ENCODE data around the gene DDIAS.
"Not testable (repeated sequence)": the region's sequence is repeated elsewhere in the genome, so short reads cannot be mapped to it uniquely, and the experiment has no call there.

DDIAS gene, protein sequence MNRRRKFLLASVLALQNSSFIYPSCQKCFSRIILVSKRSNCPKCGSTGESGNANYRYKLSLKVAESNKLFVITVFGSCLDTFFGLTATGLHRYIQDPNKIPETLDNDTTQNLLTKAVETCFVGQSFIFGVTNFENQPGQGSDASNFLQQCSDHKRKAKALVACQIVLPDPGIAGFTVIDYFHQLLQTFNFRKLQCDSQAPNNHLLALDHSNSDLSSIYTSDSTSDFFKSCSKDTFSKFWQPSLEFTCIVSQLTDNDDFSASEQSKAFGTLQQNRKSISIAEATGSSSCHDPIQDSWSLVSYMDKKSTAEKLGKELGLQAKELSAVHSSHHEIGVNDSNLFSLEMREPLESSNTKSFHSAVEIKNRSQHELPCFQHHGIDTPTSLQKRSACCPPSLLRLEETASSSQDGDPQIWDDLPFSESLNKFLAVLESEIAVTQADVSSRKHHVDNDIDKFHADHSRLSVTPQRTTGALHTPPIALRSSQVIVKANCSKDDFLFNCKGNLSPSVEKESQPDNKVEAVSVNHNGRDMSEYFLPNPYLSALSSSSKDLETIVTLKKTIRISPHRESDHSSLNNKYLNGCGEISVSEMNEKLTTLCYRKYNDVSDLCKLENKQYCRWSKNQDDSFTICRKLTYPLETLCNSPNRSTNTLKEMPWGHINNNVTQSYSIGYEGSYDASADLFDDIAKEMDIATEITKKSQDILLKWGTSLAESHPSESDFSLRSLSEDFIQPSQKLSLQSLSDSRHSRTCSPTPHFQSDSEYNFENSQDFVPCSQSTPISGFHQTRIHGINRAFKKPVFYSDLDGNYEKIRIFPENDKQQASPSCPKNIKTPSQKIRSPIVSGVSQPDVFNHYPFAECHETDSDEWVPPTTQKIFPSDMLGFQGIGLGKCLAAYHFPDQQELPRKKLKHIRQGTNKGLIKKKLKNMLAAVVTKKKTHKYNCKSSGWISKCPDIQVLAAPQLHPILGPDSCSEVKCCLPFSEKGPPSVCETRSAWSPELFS
- long read RNA-seq, donor 1, partial matches to known transcripts, result 0 of 1 reads
- long read RNA-seq, donor 1, other reads (novel, unspliced or antisense), result 0 of 1 reads
- long read RNA-seq, donor 2, result 0 reads
- long read RNA-seq, donor 3, partial matches to known transcripts, result 0 of 2 reads
- long read RNA-seq, donor 3, other reads (novel, unspliced or antisense), result 0 of 2 reads
- long read RNA-seq, donor 4, partial matches to known transcripts, result 12 of 12 reads
- long read RNA-seq, donor 4, other reads (novel, unspliced or antisense), result 0 of 12 reads
- long read RNA-seq, donor 5, partial matches to known transcripts, result 0 of 3 reads
- long read RNA-seq, donor 5, other reads (novel, unspliced or antisense), result 0 of 3 reads
- long read RNA-seq, donor 6, result 0 reads
- long read RNA-seq, donor 7, partial matches to known transcripts, result 0 of 4 reads
- long read RNA-seq, donor 7, other reads (novel, unspliced or antisense), result 0 of 4 reads
- long read RNA-seq, donor 8, partial matches to known transcripts, result 0 of 3 reads
- long read RNA-seq, donor 8, other reads (novel, unspliced or antisense), result 0 of 3 reads

DNA sequence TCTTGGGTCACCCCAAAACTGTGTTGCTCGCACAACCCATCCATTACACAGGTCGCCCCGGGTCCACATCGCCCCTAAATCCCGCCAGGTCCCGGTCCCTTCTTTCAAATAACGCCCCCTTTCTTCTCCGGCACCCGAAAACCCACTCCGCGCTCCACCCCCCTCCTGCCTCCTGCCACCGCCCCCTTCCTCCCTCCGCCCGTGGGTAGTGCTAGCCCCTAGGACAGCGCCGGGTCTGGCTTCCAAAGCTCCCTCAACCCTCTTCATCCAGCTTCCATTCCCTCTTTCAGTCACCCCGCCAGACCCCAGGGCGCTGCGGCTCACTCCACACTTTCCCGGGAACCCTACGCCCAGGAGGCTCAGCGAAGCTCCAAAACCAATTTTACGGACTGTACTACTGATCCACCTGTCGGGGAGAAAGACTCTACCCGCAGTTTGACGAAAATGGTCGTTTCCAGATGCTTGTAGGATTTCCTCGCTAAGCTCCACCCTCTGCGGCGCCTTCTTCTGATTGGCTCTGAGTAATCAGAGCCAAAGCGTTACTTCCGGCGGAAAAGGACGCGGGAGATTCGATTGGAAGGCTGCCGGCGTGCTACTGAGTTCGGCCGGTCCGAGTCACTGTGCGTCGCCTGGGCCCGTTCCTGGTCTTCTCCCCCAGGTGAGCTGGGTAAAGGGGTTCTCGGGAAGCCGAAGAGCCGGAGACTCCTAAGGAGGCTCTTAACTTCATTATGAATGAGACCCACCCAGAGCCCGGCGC, at the start of gene DDIAS:
Gene DDIAS (plus strand): TSS at position 572 of the 757 bp plus-strand sequence. CDS start 13,003 bp downstream, outside the sequence.
- DNase-seq, result peak; percentile 90

DNA sequence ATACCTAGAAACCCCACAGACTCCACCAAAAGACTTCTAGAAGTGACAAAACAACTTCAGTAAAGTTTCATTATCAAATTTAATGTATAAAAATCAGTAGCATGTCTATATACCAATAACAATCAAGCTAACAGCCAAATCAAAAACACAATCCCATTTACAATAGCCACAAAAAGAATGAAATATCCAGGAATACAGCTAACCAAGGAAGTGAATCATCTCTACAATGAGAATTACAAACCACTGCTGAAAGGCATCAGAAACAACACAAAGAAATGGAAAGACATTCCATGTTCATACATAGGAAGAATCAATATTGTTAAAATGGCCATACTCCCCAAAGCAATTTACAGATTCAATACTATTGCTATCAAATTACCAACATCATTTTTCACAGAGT, 47.3 kb upstream of the DDIAS start:
- DNase-seq, result no peak

DNA sequence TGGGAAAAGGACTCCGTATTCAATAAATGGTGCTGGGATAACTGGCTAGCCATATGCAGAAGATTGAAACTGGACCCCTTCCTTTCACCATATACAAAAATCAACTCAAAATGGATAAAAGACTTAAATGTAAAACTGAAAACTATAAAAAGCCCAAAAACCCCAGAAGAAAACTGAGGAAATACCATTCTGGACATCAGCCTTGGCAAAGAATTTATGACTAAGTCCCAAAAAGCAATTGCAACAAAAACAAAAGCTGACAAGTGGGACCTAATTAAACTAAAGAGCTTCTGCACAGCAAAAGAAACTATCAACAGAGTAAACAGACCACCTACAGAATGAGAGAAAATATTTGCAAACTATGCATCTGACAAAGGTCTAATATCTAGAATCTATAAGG, 46.6 kb upstream of the DDIAS start:
- not testable (repeated sequence) for DNase-seq

DNA sequence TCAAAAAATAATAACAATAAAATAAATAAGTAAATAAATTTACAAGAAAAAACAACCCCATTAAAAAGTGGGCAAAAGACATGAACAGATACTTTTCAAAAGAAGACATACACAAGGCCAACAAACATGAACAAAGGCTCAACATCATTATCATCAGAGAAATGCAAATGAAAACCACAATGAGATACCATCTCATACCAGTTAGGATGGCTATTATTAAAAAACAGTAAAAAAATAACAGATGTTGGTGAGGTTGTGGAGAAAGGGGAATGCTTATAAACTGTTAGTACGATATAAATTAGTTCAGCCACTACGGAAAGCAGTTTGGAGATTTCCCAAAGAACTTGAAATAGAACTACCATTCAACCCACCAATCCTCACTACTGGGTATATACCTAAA, 45.9 kb upstream of the DDIAS start:
- no peak for DNase-seq

DNA sequence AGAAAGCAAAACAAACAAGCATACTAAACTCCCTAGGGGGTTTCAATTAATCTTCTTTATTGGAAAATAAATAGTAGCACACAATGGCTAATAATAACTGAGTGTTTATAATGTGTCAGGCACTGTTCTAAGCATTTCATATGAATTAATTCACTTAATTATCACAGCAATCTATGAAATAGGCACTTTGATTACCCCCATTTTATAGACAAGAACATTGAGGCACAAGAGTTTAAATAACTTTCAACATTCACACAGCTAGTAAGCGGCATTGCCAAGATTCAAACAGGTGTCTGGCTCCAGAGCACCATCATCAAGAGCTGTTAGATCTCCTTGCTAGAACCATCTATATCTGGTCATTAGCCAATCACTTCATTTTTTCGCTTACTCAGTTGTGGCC, 44.4 kb upstream of the DDIAS start:
- no peak for DNase-seq

DNA sequence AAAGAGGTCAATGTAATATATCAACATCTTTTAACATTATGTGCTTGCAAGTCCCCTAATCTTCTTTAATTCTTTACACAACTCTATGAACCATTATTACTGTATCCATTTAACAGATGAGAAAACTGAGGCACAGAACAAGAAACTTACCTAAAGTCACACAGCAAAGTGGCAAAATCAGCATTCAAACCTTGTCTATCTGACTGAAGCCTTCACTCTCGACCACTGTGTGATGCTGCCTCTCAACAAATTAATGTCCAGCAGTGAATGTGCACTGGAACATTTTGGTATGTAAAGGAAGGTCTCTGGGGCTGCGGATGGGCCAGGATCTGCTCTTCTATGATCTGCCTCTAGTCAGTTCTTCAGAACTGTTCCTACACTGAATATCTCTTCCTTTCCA, 43.4 kb upstream of the DDIAS start:
- DNase-seq, result no peak

DNA sequence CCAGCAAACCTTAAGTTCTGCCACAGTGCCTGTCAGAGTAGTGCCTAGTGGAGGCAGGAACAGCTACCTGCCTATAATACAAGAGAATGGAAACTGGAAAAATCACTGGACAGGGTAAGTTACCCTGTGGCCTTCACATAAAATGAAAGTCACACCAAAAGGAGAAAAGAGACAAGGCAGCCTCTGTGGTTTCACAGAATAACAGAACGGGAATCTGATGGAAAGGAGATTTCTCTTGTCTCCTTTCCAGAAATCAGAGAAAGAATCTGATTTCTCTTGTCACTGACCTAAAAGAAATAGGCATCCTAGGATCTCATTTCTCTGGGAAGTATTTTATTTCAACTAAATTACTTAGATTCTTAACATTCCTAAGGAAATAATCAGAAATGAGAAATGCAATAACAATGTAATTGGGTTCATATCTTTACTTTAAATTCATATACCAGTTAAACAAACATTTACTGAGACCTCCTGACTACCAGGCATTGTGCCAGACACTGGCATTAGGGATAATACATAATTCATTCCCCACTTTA, 42.9 kb upstream of the DDIAS start:
- DNase-seq, result no peak

DNA sequence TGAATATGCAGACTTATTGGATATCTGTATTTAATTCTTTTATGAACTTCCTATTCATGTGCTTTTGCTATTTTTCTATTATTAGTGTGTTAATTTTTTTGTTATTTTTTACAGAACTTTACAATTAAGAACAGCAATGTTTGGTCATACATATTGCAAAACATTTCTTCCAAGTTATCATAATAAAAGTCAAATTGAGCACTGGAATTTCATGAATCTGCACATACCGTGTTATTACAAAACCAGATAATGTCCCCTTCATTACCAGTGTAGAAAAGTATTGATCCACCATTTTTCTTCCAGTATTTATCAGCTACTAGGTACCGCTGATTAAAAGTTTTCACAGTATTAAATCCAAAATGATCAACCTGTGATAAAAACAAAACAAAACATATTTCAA, 41.8 kb upstream of the DDIAS start:
- no peak for DNase-seq

DNA sequence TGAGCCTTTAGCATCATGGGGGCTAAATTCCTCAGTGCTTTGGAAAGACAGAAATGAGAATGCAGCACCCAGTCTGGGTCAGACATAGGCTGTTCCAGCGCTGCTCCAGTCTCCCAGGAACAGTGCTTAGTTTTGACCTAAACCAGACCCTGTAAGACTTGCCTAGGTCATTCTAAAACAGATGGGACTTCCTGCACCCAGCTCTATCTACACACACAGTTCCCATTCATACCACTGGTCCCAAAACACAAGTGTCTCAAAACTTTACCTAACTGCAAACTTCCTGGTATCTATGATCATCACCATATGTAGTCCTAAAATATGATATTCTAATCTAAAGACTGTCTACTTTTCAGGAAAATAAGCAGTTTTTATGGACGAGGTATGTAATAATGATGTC, 39.2 kb upstream of the DDIAS start:
- DNase-seq, result no peak

DNA sequence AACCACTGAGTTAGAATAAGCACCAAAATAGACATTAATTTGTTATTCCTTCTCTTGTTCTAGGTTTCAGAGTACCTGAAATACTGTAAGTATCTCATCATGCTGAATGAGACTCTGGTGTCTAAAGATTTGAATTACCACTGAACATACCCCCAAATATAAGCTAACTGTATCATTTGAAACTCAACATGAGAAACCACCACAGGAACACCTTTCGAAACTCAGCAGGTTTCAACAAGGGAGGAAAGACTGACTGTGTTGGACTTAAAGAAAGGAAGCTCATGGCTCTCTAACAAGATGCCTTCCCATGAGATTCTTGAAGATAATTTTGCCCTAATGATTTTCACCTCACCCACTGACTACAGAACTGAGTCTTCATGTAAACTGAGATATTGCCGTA, 38.3 kb upstream of the DDIAS start:
- no peak for DNase-seq

DNA sequence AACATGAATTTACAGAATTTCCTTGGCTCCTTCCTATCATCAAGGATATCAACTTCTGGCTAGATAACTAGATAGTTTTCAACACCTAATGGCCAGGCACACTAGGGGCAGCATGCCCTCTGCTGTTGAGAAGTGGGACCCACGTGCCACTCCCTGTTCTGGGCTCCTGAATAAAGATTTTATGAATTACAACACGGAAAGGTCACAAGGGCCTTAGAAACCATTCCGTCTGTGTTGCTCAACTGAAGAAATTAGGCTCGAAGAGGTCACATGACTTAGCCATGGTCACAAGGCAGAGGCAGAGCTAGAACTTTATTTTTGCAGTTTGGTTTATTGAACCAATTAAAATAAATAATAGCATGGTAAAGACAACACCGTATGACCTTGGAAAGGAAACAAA, 37.3 kb upstream of the DDIAS start:
- no peak for DNase-seq

DNA sequence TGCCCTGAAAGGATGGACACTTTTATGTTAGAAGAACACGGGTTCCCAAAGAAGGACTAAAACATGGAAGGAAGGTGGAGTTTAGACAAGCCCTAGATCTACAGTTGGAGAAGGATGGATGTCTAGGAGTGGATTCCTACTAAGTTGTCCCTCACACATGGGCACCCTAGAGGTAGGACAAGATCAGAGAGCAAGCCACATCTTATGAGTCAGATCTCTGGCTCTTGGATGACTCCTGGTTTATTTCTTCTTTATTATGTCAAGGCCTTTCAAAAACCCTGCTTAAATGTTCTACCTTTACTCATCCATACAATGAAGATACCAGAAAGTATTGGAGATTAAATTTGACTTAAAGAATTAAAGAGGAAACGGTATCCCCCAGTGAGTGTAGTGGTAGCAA, 35.7 kb upstream of the DDIAS start:
- DNase-seq, result no peak

DNA sequence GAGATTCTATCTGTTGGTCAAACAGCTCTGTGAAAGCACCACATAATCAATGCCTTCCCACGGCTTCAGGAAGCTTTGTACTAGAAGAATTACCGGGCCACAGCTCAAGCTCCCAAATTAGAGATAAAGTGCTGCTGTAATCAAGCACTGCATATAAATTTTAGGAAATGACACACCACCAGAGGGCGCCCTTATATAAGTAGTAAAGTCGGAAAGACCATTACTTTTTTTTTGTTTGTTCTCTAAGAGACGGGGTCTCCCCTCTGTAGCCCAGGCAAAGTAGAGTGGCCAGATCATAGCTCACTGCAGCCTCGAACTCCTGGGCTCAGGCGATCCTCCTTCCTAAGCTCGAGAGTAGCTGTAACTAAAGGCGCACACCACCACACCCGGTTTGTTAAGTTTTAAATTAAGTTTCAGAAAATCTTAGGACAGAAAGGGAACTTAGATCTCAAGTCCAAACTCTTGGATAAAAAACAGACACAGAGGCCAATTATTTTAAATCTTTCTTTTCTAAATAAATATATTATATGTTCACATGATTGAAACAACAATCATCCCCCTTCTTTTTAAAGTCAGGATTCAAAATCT, 33.9 kb upstream of the DDIAS start:
- peak; percentile 47 for DNase-seq

DNA sequence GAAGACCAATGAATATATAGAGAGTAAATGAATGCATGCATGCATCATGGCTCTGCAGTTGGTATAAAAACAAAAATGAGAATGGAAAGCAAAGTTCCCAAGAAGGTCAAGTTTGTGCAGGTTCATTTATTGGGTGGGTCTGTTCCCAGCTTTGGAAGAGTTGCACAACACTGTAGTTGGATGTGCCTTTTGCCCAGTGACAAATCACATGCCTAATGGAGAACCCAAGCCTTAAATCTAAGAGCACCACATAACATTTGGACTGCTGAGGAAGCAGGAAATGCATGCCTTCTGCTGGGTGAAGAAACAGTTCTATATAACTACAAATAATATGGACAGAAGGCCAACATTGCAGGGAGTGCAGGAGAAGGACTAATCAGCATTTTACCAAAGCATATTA, 31.9 kb upstream of the DDIAS start:
- no peak for DNase-seq

DNA sequence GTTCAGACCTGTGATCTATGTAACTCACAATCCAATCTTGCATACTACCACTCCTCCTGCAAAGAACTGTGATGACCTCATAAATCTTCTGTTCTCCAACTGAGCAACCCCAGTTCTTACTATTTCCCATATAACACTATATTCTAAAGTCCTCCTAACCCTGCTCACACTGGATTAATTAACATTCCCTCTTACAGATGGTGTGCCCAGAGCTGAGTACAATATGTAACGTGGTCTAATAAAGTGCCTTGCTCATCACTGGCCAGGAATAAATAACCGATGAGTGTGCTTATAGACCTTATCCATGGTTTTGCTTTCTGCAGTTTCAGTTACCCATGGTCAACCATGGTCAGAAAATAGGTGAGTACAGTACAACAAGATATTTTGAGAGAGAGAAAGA, 29.9 kb upstream of the DDIAS start:
- DNase-seq, result no peak

DNA sequence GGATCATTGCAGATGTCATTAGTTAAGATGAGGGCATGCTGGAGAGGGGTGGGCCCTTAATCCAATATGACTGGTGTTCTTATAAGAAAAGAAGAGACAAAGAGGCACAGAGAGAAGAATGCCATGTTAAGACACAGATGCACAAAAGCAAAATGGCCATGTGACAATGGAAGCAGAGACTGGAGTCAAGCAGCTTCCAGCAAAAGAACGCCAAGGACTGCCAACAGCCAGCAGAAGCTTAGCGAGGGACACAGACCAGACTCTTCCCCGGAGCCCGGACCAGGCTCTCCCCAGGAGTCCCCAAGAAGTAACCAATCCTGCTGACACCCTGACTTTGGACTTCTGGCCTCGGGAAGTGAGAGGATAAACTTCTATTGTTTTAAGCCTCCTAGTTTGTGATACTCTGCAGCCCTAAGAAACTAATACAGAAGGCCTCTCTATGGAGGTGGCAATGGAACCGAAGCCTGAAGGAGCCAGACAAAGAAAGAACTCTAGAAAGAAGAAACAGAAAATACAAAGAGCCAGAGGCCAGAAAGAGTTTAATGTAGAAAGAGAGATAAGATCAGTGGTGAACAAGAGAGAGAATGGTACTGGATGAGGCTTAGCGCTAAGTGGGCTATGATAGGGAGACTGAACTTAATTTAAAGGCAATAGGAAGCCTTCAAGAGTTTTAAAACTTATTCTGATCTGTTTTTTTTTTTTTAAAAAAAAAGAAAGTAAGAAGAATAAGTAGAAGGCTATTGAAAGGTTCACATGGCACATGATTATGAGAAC, 29.0 kb upstream of the DDIAS start:
- DNase-seq, result no peak

DNA sequence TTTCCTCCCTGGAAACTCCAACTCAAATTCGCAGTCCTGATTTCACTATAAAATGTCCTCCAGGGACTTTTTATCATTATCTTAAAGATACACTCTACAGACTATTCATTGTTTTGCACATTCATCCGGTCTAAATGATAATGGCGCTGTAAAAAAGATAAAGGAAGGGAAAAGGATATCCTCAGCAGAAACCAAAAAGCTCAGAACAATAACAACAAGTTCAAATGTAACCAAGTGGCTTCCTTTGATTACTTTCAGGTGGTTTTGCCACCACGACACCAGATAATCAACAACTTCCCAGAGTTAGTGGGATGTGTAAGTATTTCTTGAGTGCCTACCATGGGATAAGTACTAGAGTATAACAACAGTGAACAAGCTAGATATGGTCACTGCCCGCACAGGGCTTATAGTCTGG, 27.6 kb upstream of the DDIAS start:
- DNase-seq, result no peak

DNA sequence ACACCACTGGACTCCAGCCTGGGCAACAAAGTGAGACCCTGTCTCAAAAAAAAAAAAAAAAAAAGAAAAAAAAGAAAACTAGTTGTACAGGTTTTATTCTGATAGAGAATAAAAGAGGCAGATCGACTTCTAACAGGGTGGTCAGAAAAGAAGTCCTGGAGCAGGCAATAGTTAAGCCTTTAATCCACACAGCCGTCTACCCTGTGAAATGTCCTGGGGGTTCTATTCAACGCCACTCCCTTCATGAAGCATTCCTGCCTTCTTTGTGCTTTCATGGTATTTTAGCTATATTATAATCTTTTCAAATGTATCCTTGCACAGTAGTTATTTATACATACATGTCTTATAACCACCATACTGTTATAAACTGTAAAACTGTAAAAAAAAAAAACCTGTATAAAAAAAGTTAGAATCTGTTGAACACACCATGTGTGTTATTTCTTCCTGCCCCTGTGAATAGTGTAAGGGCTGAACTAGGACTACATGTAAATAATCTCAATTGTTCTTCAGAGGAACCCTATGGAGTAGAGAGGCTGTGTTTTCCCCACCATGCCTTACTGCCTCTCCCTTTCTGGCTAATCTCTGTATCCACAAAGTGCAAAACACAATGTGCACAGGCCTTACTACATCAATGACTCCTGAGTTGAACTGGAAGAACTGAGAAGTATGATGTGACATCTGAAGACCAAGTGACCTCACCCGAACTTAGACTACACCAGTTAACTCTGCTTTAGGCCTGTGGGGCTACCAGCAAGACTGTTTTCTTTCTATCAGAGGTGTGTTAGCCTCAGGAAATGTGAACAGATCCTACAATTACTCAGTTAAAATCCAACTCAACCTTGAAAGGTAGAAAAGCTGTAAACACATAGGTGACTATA, 26.7 kb upstream of the DDIAS start:
- DNase-seq, result no peak

DNA sequence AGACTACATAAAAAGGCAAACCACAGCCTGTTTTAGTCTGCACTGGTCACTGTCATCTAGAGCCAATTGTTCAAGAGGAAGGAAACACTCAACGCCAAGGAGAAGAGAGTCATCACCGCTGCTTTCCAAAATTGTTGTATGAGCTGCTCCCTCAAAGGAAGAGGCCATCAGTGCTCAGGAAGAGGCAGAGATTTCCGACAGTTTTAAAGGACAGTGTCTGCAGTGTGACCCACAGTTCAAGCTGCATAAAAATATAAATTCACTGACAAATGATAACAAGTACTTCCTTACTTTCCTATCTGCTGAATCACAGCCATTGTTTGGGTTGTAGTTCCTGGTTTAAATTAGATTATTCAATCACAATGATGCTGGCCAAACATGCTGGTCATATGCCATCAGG, 17.7 kb upstream of the DDIAS start:
- no peak for DNase-seq

Data from right kidney (tissue), 9 donors.